ENCODE measurements around the gene IFT122.

- no peak for TF ChIP-seq SPI1 (IDR thresholded peaks at IDR 0.05; ENCODE audit: low read depth, low read length)
- TF ChIP-seq TAF1 (IDR thresholded peaks at IDR 0.05; ENCODE audit: low read depth, low read length), result no peak
- TF ChIP-seq POLR2A (IDR thresholded peaks at IDR 0.05; ENCODE audit: low read depth, low read length), result no peak
- TF ChIP-seq POLR2AphosphoS5 (IDR thresholded peaks at IDR 0.05; ENCODE audit: low read depth, low read length), result no peak
- no peak for TF ChIP-seq PAX5 (IDR thresholded peaks at IDR 0.05; ENCODE audit: insufficient read depth, low read length, severe bottlenecking)
- no peak for TF ChIP-seq POU2F2 (IDR thresholded peaks at IDR 0.05; ENCODE audit: low read depth, low read length)
Measured at GRCh38 chr3:129525341-129525968, 85.4 kb downstream of the IFT122 start.

Data from GM12891 (cell line).